COR-L47 (cell line): ENCODE measurements around the gene IFT122.
"Not testable (repeated sequence)": the region's sequence is repeated elsewhere in the genome, so short reads cannot be mapped to it uniquely, and the experiment has no call there.

Source experiments
- DNase-seq: peaks from one replicate; lab custom pipeline; 2025; lab: John Stamatoyannopoulos, UW

Gene IFT122

GRCh38 chr3:129474984-129475804 is 35.2 kb downstream of the IFT122 start:
- no peak for DNase-seq

GRCh38 chr3:129475863-129476262 is 35.8 kb downstream of the IFT122 start:
- DNase-seq: no peak

GRCh38 chr3:129476586-129476985 is 36.6 kb downstream of the IFT122 start:
- DNase-seq: no peak

GRCh38 chr3:129481225-129481765 is 41.3 kb downstream of the IFT122 start:
- DNase-seq: not testable (repeated sequence)

- no peak for DNase-seq
Observed at GRCh38 chr3:129481766-129482332, 41.8 kb downstream of the IFT122 start.

- DNase-seq: no peak
Observed at GRCh38 chr3:129482721-129483120, 42.7 kb downstream of the IFT122 start.

GRCh38 chr3:129483870-129484269 is 43.8 kb downstream of the IFT122 start:
- no peak for DNase-seq

- DNase-seq: not testable (repeated sequence)
Observed at GRCh38 chr3:129485146-129485545, 45.1 kb downstream of the IFT122 start.

GRCh38 chr3:129485721-129486663 is 46.0 kb downstream of the IFT122 start:
- DNase-seq: no peak

- DNase-seq: no peak
Observed at GRCh38 chr3:129486664-129487035, 46.6 kb downstream of the IFT122 start.

GRCh38 chr3:129487183-129487867 is 47.3 kb downstream of the IFT122 start:
- no peak for DNase-seq

- not testable (repeated sequence) for DNase-seq
Observed at GRCh38 chr3:129487868-129488335, 47.9 kb downstream of the IFT122 start.

- DNase-seq: not testable (repeated sequence)
Observed at GRCh38 chr3:129489258-129489657, 49.2 kb downstream of the IFT122 start.

GRCh38 chr3:129490273-129490675 is 50.2 kb downstream of the IFT122 start:
- DNase-seq: peak; percentile 79

- not testable (repeated sequence) for DNase-seq
Observed at GRCh38 chr3:129491077-129491476, 51.1 kb downstream of the IFT122 start.

GRCh38 chr3:129491794-129492193 is 51.8 kb downstream of the IFT122 start:
- no peak for DNase-seq

- DNase-seq: no peak
Observed at GRCh38 chr3:129492691-129493090, 52.7 kb downstream of the IFT122 start.

GRCh38 chr3:129493206-129493605 is 53.2 kb downstream of the IFT122 start:
- DNase-seq: no peak

GRCh38 chr3:129494499-129494898 is 54.5 kb downstream of the IFT122 start:
- DNase-seq: not testable (repeated sequence)

GRCh38 chr3:129495006-129495639 is 55.1 kb downstream of the IFT122 start:
- not testable (repeated sequence) for DNase-seq

GRCh38 chr3:129497876-129498275 is 57.9 kb downstream of the IFT122 start:
- not testable (repeated sequence) for DNase-seq
